ENCODE measurements around the gene TRIM50.
"Not testable (repeated sequence)": the region's sequence is repeated elsewhere in the genome, so short reads cannot be mapped to it uniquely, and the experiment has no call there.

The TRIM50 gene

GRCh38 chr7:73327922-73328321 lies at the start of gene TRIM50, which contains the start of gene FKBP6:
Gene TRIM50 (minus strand): TSS chr7:73328082. CDS start chr7:73324787, 3,295 bp downstream.
Gene FKBP6 (plus strand): TSS chr7:73328161. CDS start chr7:73328429, 268 bp downstream.
- DNase-seq = not testable (repeated sequence)

- DNase-seq = no peak
These were observed 49.0 kb upstream of the TRIM50 start for GRCh38 chr7:73376671-73377412.

- DNase-seq = not testable (repeated sequence)
These were observed 48.4 kb upstream of the TRIM50 start for GRCh38 chr7:73376262-73376661.

- no peak for DNase-seq
These were observed 45.9 kb upstream of the TRIM50 start for GRCh38 chr7:73373741-73374140.

GRCh38 chr7:73369622-73370021 lies 41.7 kb upstream of the TRIM50 start:
- DNase-seq = no peak

- no peak for DNase-seq
These were observed 41.1 kb upstream of the TRIM50 start for GRCh38 chr7:73369009-73369408.

- no peak for DNase-seq
These were observed 39.1 kb upstream of the TRIM50 start for GRCh38 chr7:73366990-73367389.

- no peak for DNase-seq
These were observed 38.2 kb upstream of the TRIM50 start for GRCh38 chr7:73366127-73366526.

- DNase-seq = no peak
These were observed 36.3 kb upstream of the TRIM50 start for GRCh38 chr7:73364006-73364728.

- DNase-seq = no peak
These were observed 35.5 kb upstream of the TRIM50 start for GRCh38 chr7:73363225-73364005.

GRCh38 chr7:73360590-73360989 lies 32.7 kb upstream of the TRIM50 start:
- not testable (repeated sequence) for DNase-seq

GRCh38 chr7:73359746-73360375 lies 32.0 kb upstream of the TRIM50 start:
- DNase-seq = no peak

GRCh38 chr7:73359306-73359705 lies 31.4 kb upstream of the TRIM50 start:
- DNase-seq = no peak

GRCh38 chr7:73358590-73359275 lies 30.9 kb upstream of the TRIM50 start:
- DNase-seq = no peak

- DNase-seq = no peak
These were observed 28.3 kb upstream of the TRIM50 start for GRCh38 chr7:73356159-73356558.

GRCh38 chr7:73354821-73355220 lies 26.9 kb upstream of the TRIM50 start:
- no peak for DNase-seq

- no peak for DNase-seq
These were observed 26.3 kb upstream of the TRIM50 start for GRCh38 chr7:73354196-73354595.

- DNase-seq = no peak
These were observed 25.4 kb upstream of the TRIM50 start for GRCh38 chr7:73353243-73353642.

GRCh38 chr7:73352784-73353183 lies 24.9 kb upstream of the TRIM50 start:
- DNase-seq = no peak

- no peak for DNase-seq
These were observed 23.7 kb upstream of the TRIM50 start for GRCh38 chr7:73351447-73352167.

GRCh38 chr7:73350306-73351068 lies 22.6 kb upstream of the TRIM50 start:
- DNase-seq = no peak

All from CD4-positive, alpha-beta T cell treated with Interleukin-4 for 1 hour (primary cell).